Mesendoderm (in vitro differentiated cells): Measurements from ENCODE around the gene NAE1.

Source experiments
- DNase-seq: peaks from one replicate; pipeline ENCODE4 v3.0.0; 2013
- H2AK5ac ChIP-seq: 2 replicates; pipeline ENCODE4 v1.6.1; 2013; ENCODE audit warnings: low read length, inconsistent platforms
- H2BK120ac ChIP-seq: 2 replicates; pipeline ENCODE4 v1.6.1; 2013; ENCODE audit warnings: low read depth, mild to moderate bottlenecking, low read length, moderate library complexity, mixed read lengths
- H2BK15ac ChIP-seq: replicated peaks from 2 replicates; pipeline ENCODE4 v1.6.1; 2013; ENCODE audit warnings: low read depth, mild to moderate bottlenecking, moderate library complexity
- H2BK5ac ChIP-seq: 2 replicates; pipeline ENCODE4 v1.6.1; 2013; ENCODE audit warnings: low read length, inconsistent platforms
- H3K18ac ChIP-seq: 2 replicates; pipeline ENCODE4 v1.6.1; 2013; ENCODE audit warnings: mild to moderate bottlenecking, low read length, mixed read lengths
- H3K23ac ChIP-seq: one replicate; pipeline ENCODE4 v1.6.1; 2013; ENCODE audit warnings: low read length
- H3K27ac ChIP-seq: 2 replicates; pipeline ENCODE4 v1.5.1; 2013; ENCODE audit warnings: low read depth, mild to moderate bottlenecking, inconsistent platforms, low read length, moderate library complexity
- H3K27me3 ChIP-seq: 2 replicates; pipeline ENCODE4 v1.6.1; 2013; ENCODE audit warnings: low read length, control low read depth, mild to moderate bottlenecking, inconsistent platforms; ENCODE audit not compliant: insufficient read depth, poor library complexity
- H3K36me3 ChIP-seq: 2 replicates; pipeline ENCODE4 v1.6.1; 2013; ENCODE audit warnings: low read length, inconsistent platforms; ENCODE audit not compliant: control insufficient read depth, insufficient read depth
- H3K4ac ChIP-seq: one replicate; pipeline ENCODE4 v1.6.1; 2013; ENCODE audit warnings: low read depth, mild to moderate bottlenecking, low read length, moderate library complexity
- H3K4me1 ChIP-seq: 2 replicates; pipeline ENCODE4 v1.6.1; 2013; ENCODE audit warnings: low read depth, low read length, inconsistent platforms; ENCODE audit not compliant: control insufficient read depth
- H3K4me2 ChIP-seq: 2 replicates; pipeline ENCODE4 v1.6.1; 2013; ENCODE audit warnings: low read length
- H3K4me3 ChIP-seq: 2 replicates; pipeline ENCODE4 v1.5.1; 2013; ENCODE audit warnings: mild to moderate bottlenecking, low read length
- H3K56ac ChIP-seq: one replicate; pipeline ENCODE4 v1.6.1; 2013; ENCODE audit warnings: low read length
- H3K79me1 ChIP-seq: 2 replicates; pipeline ENCODE4 v1.6.1; 2013; ENCODE audit warnings: low read length, inconsistent platforms
- H3K79me2 ChIP-seq: 2 replicates; pipeline ENCODE4 v1.6.1; 2013; ENCODE audit warnings: mild to moderate bottlenecking, low read length; ENCODE audit not compliant: control insufficient read depth, insufficient read depth
- H3K9ac ChIP-seq: 2 replicates; pipeline ENCODE4 v1.6.1; 2013; ENCODE audit warnings: low read length, inconsistent platforms
- H4K5ac ChIP-seq: one replicate; pipeline ENCODE4 v1.6.1; 2013; ENCODE audit warnings: low read length
- H4K8ac ChIP-seq: one replicate; pipeline ENCODE4 v1.6.1; 2013; ENCODE audit warnings: low read depth, mild to moderate bottlenecking, control low read depth, low read length, moderate library complexity
- WGBS: extraction: QIAGEN DNeasy Blood & Tissue Kit; methylation state at CpG from one replicate; pipeline ENCODE4 v1.1.7; 2013; ENCODE audit warnings: low lambda C conversion rate, missing lambda C conversion rate; ENCODE audit not compliant: insufficient coverage; ENCODE audit errors: extremely low coverage; 5-methylcytosine and 5-hydroxymethylcytosine counted together

The NAE1 gene

GRCh38 chr16:66848172-66848571, 17.4 kb upstream of the NAE1 start:
- H3K36me3 ChIP-seq = no peaks in the 10 kb centered on the region
- H3K4me1 ChIP-seq = no peaks in the 10 kb centered on the region
- peaks cover 23% of the 10 kb centered on the region for H3K27me3 ChIP-seq

GRCh38 chr16:66847533-66848067, 16.8 kb upstream of the NAE1 start:
- no peak overlapping the region for H3K56ac ChIP-seq
- no peak overlapping the region for H3K4me2 ChIP-seq
- no peaks in the 10 kb centered on the region for H3K79me1 ChIP-seq
- WGBS = no CpG with 5 or more reads among the region's 6 CpGs
- H4K8ac ChIP-seq = no peak overlapping the region
- H3K9ac ChIP-seq = no peak overlapping the region
- H2BK15ac ChIP-seq = no peak overlapping the region
- no peak overlapping the region for H3K4me3 ChIP-seq
- H4K5ac ChIP-seq = no peak overlapping the region
- no peak overlapping the region for H3K23ac ChIP-seq
- no peak overlapping the region for H2AK5ac ChIP-seq
- no peaks in the 10 kb centered on the region for H3K36me3 ChIP-seq
- no peak overlapping the region for H2BK120ac ChIP-seq
- H2BK5ac ChIP-seq = no peak overlapping the region
- DNase-seq = no peak
- no peaks in the 10 kb centered on the region for H3K4me1 ChIP-seq
- H3K27ac ChIP-seq = no peak overlapping the region
- no peak overlapping the region for H3K18ac ChIP-seq
- H3K79me2 ChIP-seq = no peaks in the 10 kb centered on the region
- H3K4ac ChIP-seq = no peak overlapping the region
- peaks cover 23% of the 10 kb centered on the region for H3K27me3 ChIP-seq

More at GRCh38 chr16:66848172-66848571, 17.4 kb upstream of the NAE1 start:
- WGBS = no CpG with 5 or more reads among the region's 2 CpGs
- Histone ChIP-seq H3K9ac (no peak overlapping the region), H2BK15ac (no peak overlapping the region), H2AK5ac (no peak overlapping the region), H3K79me1 (no peaks in the 10 kb centered on the region), H3K27ac (no peak overlapping the region), H2BK120ac (no peak overlapping the region), H4K8ac (no peak overlapping the region), H3K18ac (no peak overlapping the region), H3K56ac (no peak overlapping the region), H3K4me2 (no peak overlapping the region), H3K4ac (no peak overlapping the region), H3K23ac (no peak overlapping the region), H4K5ac (no peak overlapping the region), H3K4me3 (no peak overlapping the region), H3K79me2 (no peaks in the 10 kb centered on the region), H2BK5ac (no peak overlapping the region)
- no peak for DNase-seq

- Histone ChIP-seq H3K18ac (no peak overlapping the region), H4K5ac (no peak overlapping the region), H3K79me2 (no peaks in the 10 kb centered on the region), H3K9ac (no peak overlapping the region), H3K27me3 (peaks cover 23% of the 10 kb centered on the region), H3K4me1 (no peaks in the 10 kb centered on the region), H3K56ac (no peak overlapping the region), H2AK5ac (no peak overlapping the region), H2BK5ac (no peak overlapping the region), H4K8ac (no peak overlapping the region), H2BK15ac (no peak overlapping the region), H3K27ac (no peak overlapping the region), H3K79me1 (no peaks in the 10 kb centered on the region), H3K4me2 (no peak overlapping the region), H3K36me3 (no peaks in the 10 kb centered on the region), H3K4me3 (no peak overlapping the region), H2BK120ac (no peak overlapping the region), H3K4ac (no peak overlapping the region), H3K23ac (no peak overlapping the region)
- no CpG with 5 or more reads among the region's 6 CpGs for WGBS
- no peak for DNase-seq
These were observed 16.1 kb upstream of the NAE1 start for GRCh38 chr16:66846831-66847230.

- Histone ChIP-seq H3K18ac (no peak overlapping the region), H2BK5ac (no peak overlapping the region), H4K8ac (no peak overlapping the region), H3K23ac (no peak overlapping the region), H3K27me3 (peaks cover 23% of the 10 kb centered on the region), H3K79me1 (no peaks in the 10 kb centered on the region), H3K27ac (no peak overlapping the region), H3K9ac (no peak overlapping the region), H3K36me3 (no peaks in the 10 kb centered on the region), H3K79me2 (no peaks in the 10 kb centered on the region), H4K5ac (no peak overlapping the region), H3K4me1 (no peaks in the 10 kb centered on the region), H2BK120ac (no peak overlapping the region), H2AK5ac (no peak overlapping the region), H2BK15ac (no peak overlapping the region), H3K4ac (no peak overlapping the region), H3K56ac (no peak overlapping the region), H3K4me3 (no peak overlapping the region), H3K4me2 (no peak overlapping the region)
- DNase-seq = no peak
- no CpG with 5 or more reads among the region's 1 CpG for WGBS
These were observed 15.5 kb upstream of the NAE1 start for GRCh38 chr16:66846266-66846665.

- H3K23ac ChIP-seq = no peak overlapping the region
- no peak overlapping the region for H4K8ac ChIP-seq
- peaks cover 23% of the 10 kb centered on the region for H3K27me3 ChIP-seq
- H3K4me2 ChIP-seq = no peak overlapping the region
- H2AK5ac ChIP-seq = no peak overlapping the region
- DNase-seq = no peak
- no peaks in the 10 kb centered on the region for H3K79me1 ChIP-seq
- no peak overlapping the region for H3K18ac ChIP-seq
- H2BK120ac ChIP-seq = no peak overlapping the region
- H3K9ac ChIP-seq = no peak overlapping the region
- H4K5ac ChIP-seq = no peak overlapping the region
- H2BK15ac ChIP-seq = no peak overlapping the region
- no CpG with 5 or more reads among the region's 9 CpGs for WGBS
- no peaks in the 10 kb centered on the region for H3K36me3 ChIP-seq
- H3K4ac ChIP-seq = no peak overlapping the region
- H3K27ac ChIP-seq = no peak overlapping the region
- no peak overlapping the region for H3K4me3 ChIP-seq
- H3K56ac ChIP-seq = no peak overlapping the region
- H2BK5ac ChIP-seq = no peak overlapping the region
- H3K4me1 ChIP-seq = no peaks in the 10 kb centered on the region
- no peaks in the 10 kb centered on the region for H3K79me2 ChIP-seq
These were observed 15.0 kb upstream of the NAE1 start for GRCh38 chr16:66845791-66846221.

GRCh38 chr16:66845080-66845410, 14.3 kb upstream of the NAE1 start:
- H3K18ac ChIP-seq = no peak overlapping the region
- no peak overlapping the region for H2BK15ac ChIP-seq
- H3K56ac ChIP-seq = peak overlapping the region; percentile 42
- no peak overlapping the region for H4K5ac ChIP-seq
- H2BK120ac ChIP-seq = no peak overlapping the region
- H2BK5ac ChIP-seq = no peak overlapping the region
- no peak for DNase-seq
- H2AK5ac ChIP-seq = no peak overlapping the region
- H4K8ac ChIP-seq = no peak overlapping the region
- no peak overlapping the region for H3K23ac ChIP-seq
- H3K4me3 ChIP-seq = no peak overlapping the region
- H3K36me3 ChIP-seq = no peaks in the 10 kb centered on the region
- no peak overlapping the region for H3K4me2 ChIP-seq
- whole genome bisulfite sequencing = no CpG with 5 or more reads among the region's 10 CpGs
- peak overlapping the region; percentile 36 for H3K9ac ChIP-seq
- no peaks in the 10 kb centered on the region for H3K79me2 ChIP-seq
- no peaks in the 10 kb centered on the region for H3K79me1 ChIP-seq
- H3K27ac ChIP-seq = no peak overlapping the region
- no peaks in the 10 kb centered on the region for H3K4me1 ChIP-seq
- peaks cover 23% of the 10 kb centered on the region for H3K27me3 ChIP-seq
- no peak overlapping the region for H3K4ac ChIP-seq
